GM23248 (cell line): ENCODE results near the gene CIRBP. TPM values are rescaled to one million over a fixed set of nuclear protein-coding genes. Genes with fewer than 3 reads are reported as not detected.
"Not testable (repeated sequence)": the region's sequence is repeated elsewhere in the genome, so short reads cannot be mapped to it uniquely, and the experiment has no call there.

Experiments used
- DNase-seq: peaks from one replicate; pipeline ENCODE4 v3.0.0-alpha.2; 2015
- H2AFZ ChIP-seq: fragments of 200-600 bp; sonication (generic); 2 replicates; pipeline ENCODE4 v1.6.1; 2016; ENCODE audit warnings: antibody characterized with exemption
- H3F3A ChIP-seq: fragments of 200-600 bp; sonication (generic); 2 replicates; pipeline ENCODE4 v1.6.1; 2016; ENCODE audit warnings: mild to moderate bottlenecking, antibody characterized with exemption, mixed run types; ENCODE audit not compliant: insufficient read depth
- H3K27ac ChIP-seq: fragments of 200-600 bp; sonication (generic); 2 replicates; pipeline ENCODE4 v1.5.1; 2016; ENCODE audit warnings: mild to moderate bottlenecking
- H3K27me3 ChIP-seq: fragments of 200-600 bp; sonication (generic); replicated peaks from 2 replicates; pipeline ENCODE4 v1.6.1; 2016; ENCODE audit warnings: mild to moderate bottlenecking; ENCODE audit not compliant: insufficient read depth
- H3K36me3 ChIP-seq: fragments of 200-600 bp; sonication (generic); 2 replicates; pipeline ENCODE4 v1.6.1; 2016; ENCODE audit warnings: low read depth, mild to moderate bottlenecking
- H3K4me1 ChIP-seq: fragments of 200-600 bp; sonication (generic); 2 replicates; pipeline ENCODE4 v1.6.1; 2016; ENCODE audit warnings: mild to moderate bottlenecking; ENCODE audit not compliant: insufficient read depth
- H3K4me2 ChIP-seq: fragments of 200-600 bp; sonication (generic); one replicate; pipeline ENCODE4 v1.6.1; 2016; ENCODE audit warnings: mild to moderate bottlenecking; ENCODE audit not compliant: unreplicated experiment
- H3K4me3 ChIP-seq: fragments of 200-600 bp; sonication (generic); 2 replicates; pipeline ENCODE4 v1.5.1; 2016; ENCODE audit warnings: mild to moderate bottlenecking
- H3K79me2 ChIP-seq: fragments of 200-600 bp; sonication (generic); 2 replicates; pipeline ENCODE4 v1.6.1; 2016; ENCODE audit warnings: mild to moderate bottlenecking; ENCODE audit not compliant: insufficient read depth
- H3K9ac ChIP-seq: fragments of 200-600 bp; sonication (generic); 2 replicates; pipeline ENCODE4 v1.6.1; 2016; ENCODE audit warnings: mild to moderate bottlenecking
- H3K9me2 ChIP-seq: fragments of 200-600 bp; sonication (generic); 2 replicates; pipeline ENCODE4 v1.6.1; 2016; ENCODE audit warnings: mixed run types, mild to moderate bottlenecking, moderate library complexity; ENCODE audit not compliant: insufficient read depth
- H3K9me3 ChIP-seq: fragments of 200-600 bp; sonication (generic); one replicate; pipeline ENCODE4 v1.6.1; 2017; ENCODE audit warnings: low read depth
- H4K20me1 ChIP-seq: fragments of 200-600 bp; sonication (generic); 2 replicates; pipeline ENCODE4 v1.6.0; 2016; ENCODE audit not compliant: insufficient read depth
- EZH2 ChIP-seq: fragments of 200-600 bp; sonication (generic); IDR thresholded peaks from 2 replicates; pipeline ENCODE4 v1.6.1; 2018; ENCODE audit warnings: antibody characterized with exemption, mild to moderate bottlenecking; ENCODE audit not compliant: insufficient read depth, poor library complexity, severe bottlenecking
- EZH2phosphoT487 ChIP-seq: fragments of 200-600 bp; sonication (generic); IDR thresholded peaks from 2 replicates; pipeline ENCODE4 v1.6.1; 2018; ENCODE audit warnings: antibody characterized with exemption, moderate library complexity, mild to moderate bottlenecking, low read depth; ENCODE audit not compliant: insufficient read depth
- WGBS, 2 experiments: methylation state at CpG; one replicate each; pipeline ENCODE4 v1.1.6; 2015 to 2017; ENCODE audit warnings: low lambda C conversion rate in 2 of 2, low coverage in 1 of 2; ENCODE audit errors: missing lambda C conversion rate in 2 of 2; 5-methylcytosine and 5-hydroxymethylcytosine counted together
- in situ Hi-C: fragments of 300-500 bp; cut with MboI; formaldehyde crosslinking; loops from 2 replicates; pipeline ENCODE4 v1.15.0; 2020
- polyA plus RNA-seq: library from polyadenylated mRNA; unstranded; fragments of >200 nt; fragmentation: Nextera tagmentation; extraction: Ambion mirVana; gene quantifications from 2 replicates; pipeline ENCODE4 v1.2.1, GENCODE V29; 2016
- total RNA-seq: library from RNA; depleted of rRNA; stranded (reverse); fragments of >200 nt; shearing (Covaris generic); gene quantifications from 2 replicates; pipeline ENCODE4 v1.2.3, GENCODE V29; 2014

Gene CIRBP
- total and polyA plus RNA-seq, 2 experiments from 2014 or later, result 185 to 392 TPM

- Histone ChIP-seq H3F3A (no peaks in the 10 kb centered on the region), H2AFZ (peak overlapping the region; percentile 60; the same call in 1 of the 2 replicates), H3K4me3 (peak overlapping the region; percentile 48), H3K36me3 (no peaks in the 10 kb centered on the region), H3K9me3 (no peaks in the 10 kb centered on the region), H3K4me2 (peak overlapping the region; percentile 44), H3K27me3 (peaks cover 16% of the 10 kb centered on the region; the same call in 1 of the 2 replicates), H3K27ac (no peak overlapping the region), H3K9me2 (no peaks in the 10 kb centered on the region), H3K4me1 (no peaks in the 10 kb centered on the region), H4K20me1 (no peaks in the 10 kb centered on the region), H3K79me2 (no peaks in the 10 kb centered on the region), H3K9ac (no peak overlapping the region)
- peak; percentile 75 for DNase-seq
- no peak for TF ChIP-seq EZH2phosphoT487
- TF ChIP-seq EZH2, result no peak
- in situ Hi-C loops, result no loop called here
- 10 to 13% methylated on average over 42 to 58 of the region's 58 CpGs for whole genome bisulfite sequencing, 2 experiments
These were observed 46.5 kb downstream of the CIRBP start for GRCh38 chr19:1315470-1316166.

- TF ChIP-seq EZH2, result no peak
- no peak for TF ChIP-seq EZH2phosphoT487
- H3F3A ChIP-seq, result no peaks in the 10 kb centered on the region
- no peaks in the 10 kb centered on the region for H3K4me1 ChIP-seq
- H3K27me3 ChIP-seq, result peaks cover 16% of the 10 kb centered on the region; the same call in 1 of the 2 replicates
- H3K36me3 ChIP-seq, result no peaks in the 10 kb centered on the region
- no peak overlapping the region for H3K9ac ChIP-seq
- H4K20me1 ChIP-seq, result no peaks in the 10 kb centered on the region
- H3K9me3 ChIP-seq, result no peaks in the 10 kb centered on the region
- in situ Hi-C loops, result no loop called here
- DNase-seq, result no peak
- H3K79me2 ChIP-seq, result no peaks in the 10 kb centered on the region
- no peak overlapping the region for H2AFZ ChIP-seq
- no peak overlapping the region for H3K4me3 ChIP-seq
- H3K4me2 ChIP-seq, result no peak overlapping the region
- no peak overlapping the region for H3K27ac ChIP-seq
- no peaks in the 10 kb centered on the region for H3K9me2 ChIP-seq
- 67 to 71% methylated on average over 12 to 13 of the region's 13 CpGs for WGBS, 2 experiments
These were observed 47.3 kb downstream of the CIRBP start for GRCh38 chr19:1316466-1316865.

GRCh38 chr19:1317274-1318003 lies 48.3 kb downstream of the CIRBP start:
- Histone ChIP-seq H3K4me3 (no peak overlapping the region), H3K9ac (no peak overlapping the region), H3K4me2 (no peak overlapping the region), H3K27ac (no peak overlapping the region), H3K4me1 (no peaks in the 10 kb centered on the region), H3K79me2 (no peaks in the 10 kb centered on the region), H3F3A (no peaks in the 10 kb centered on the region), H3K9me3 (no peaks in the 10 kb centered on the region), H3K36me3 (no peaks in the 10 kb centered on the region), H2AFZ (no peak overlapping the region), H3K9me2 (no peaks in the 10 kb centered on the region), H3K27me3 (peaks cover 16% of the 10 kb centered on the region; the same call in 1 of the 2 replicates), H4K20me1 (no peaks in the 10 kb centered on the region)
- TF ChIP-seq EZH2 (no peak), EZH2phosphoT487 (no peak)
- WGBS, 2 experiments, result 61 to 65% methylated on average over 17 of the region's 17 CpGs
- in situ Hi-C loops, result no loop called here
- DNase-seq, result no peak

- H4K20me1 ChIP-seq, result no peaks in the 10 kb centered on the region
- H3K4me2 ChIP-seq, result no peak overlapping the region
- no peaks in the 10 kb centered on the region for H3K36me3 ChIP-seq
- in situ Hi-C loops, result no loop called here
- H3K9me2 ChIP-seq, result no peaks in the 10 kb centered on the region
- no peaks in the 10 kb centered on the region for H3F3A ChIP-seq
- H3K4me1 ChIP-seq, result no peaks in the 10 kb centered on the region
- 34% methylated on average over 35 to 37 of the region's 46 CpGs for WGBS, 2 experiments
- no peak for DNase-seq
- peaks cover 16% of the 10 kb centered on the region; the same call in 1 of the 2 replicates for H3K27me3 ChIP-seq
- no peak overlapping the region for H2AFZ ChIP-seq
- H3K27ac ChIP-seq, result no peak overlapping the region
- no peak overlapping the region for H3K4me3 ChIP-seq
- TF ChIP-seq EZH2phosphoT487 (no peak), EZH2 (no peak)
- H3K9ac ChIP-seq, result no peak overlapping the region
- no peaks in the 10 kb centered on the region for H3K9me3 ChIP-seq
- no peaks in the 10 kb centered on the region for H3K79me2 ChIP-seq
These were observed 49.7 kb downstream of the CIRBP start for GRCh38 chr19:1318678-1319471.

- H3K36me3 ChIP-seq, H3F3A ChIP-seq, H3K4me3 ChIP-seq, DNase-seq, H2AFZ ChIP-seq, H3K9me2 ChIP-seq, H3K9ac ChIP-seq, H3K4me2 ChIP-seq, H3K79me2 ChIP-seq, in situ Hi-C loops, H3K27ac ChIP-seq, H3K9me3 ChIP-seq, H3K4me1 ChIP-seq, H4K20me1 ChIP-seq: not testable (repeated sequence)
- WGBS, 2 experiments, result 86 to 88% methylated on average over 3 of the region's 3 CpGs
- H3K27me3 ChIP-seq, result peaks cover 16% of the 10 kb centered on the region; the same call in 1 of the 2 replicates
These were observed 51.1 kb downstream of the CIRBP start for GRCh38 chr19:1320282-1320650.
